Thyroid gland (tissue), 4 donors: Measurements from ENCODE around the gene ST3GAL2. TPM values are rescaled to one million over a fixed set of nuclear protein-coding genes. Genes with fewer than 3 reads are reported as not detected.

Experiments used
- DNase-seq, 2 donors: peaks; one replicate each; pipeline ENCODE4 v3.0.0-alpha.2; 2019
- H3K27ac ChIP-seq, 3 donors: fragments of 200-600 bp; sonication (generic); 1 replicate in 2 of 3; 2 replicates in 1 of 3; pipeline ENCODE4 v1.5.1; 2016 to 2019; ENCODE audit warnings: mild to moderate bottlenecking in 1 of 3, moderate library complexity in 1 of 3
- H3K27me3 ChIP-seq: fragments of 200-600 bp; sonication (generic); one replicate; pipeline ENCODE4 v1.5.1; 2019
- H3K36me3 ChIP-seq, 2 donors: fragments of 200-600 bp; sonication (generic); one replicate each; pipeline ENCODE4 v1.5.1; 2016 to 2019
- H3K4me1 ChIP-seq, 2 donors: fragments of 200-600 bp; sonication (generic); one replicate each; pipeline ENCODE4 v1.5.1; 2017 to 2019
- H3K4me3 ChIP-seq, 3 donors: fragments of 200-600 bp; sonication (generic); replicated peaks in 1 of 3; 1 replicate in 2 of 3; 2 replicates in 1 of 3; pipeline ENCODE4 v1.5.1; 2016; ENCODE audit warnings: mild to moderate bottlenecking in 1 of 3
- H3K9me3 ChIP-seq: fragments of 200-600 bp; sonication (generic); one replicate; pipeline ENCODE4 v1.5.1; 2017
- CTCF ChIP-seq, 6 experiments: fragments of 200-600 bp in 3 of 6; fragments of 450-650 bp in 3 of 6; sonication (generic) in 3 of 6; IDR thresholded peaks; one replicate each; pipeline ENCODE4 v1.5.1; 2016 to 2019; ENCODE audit warnings: antibody characterized with exemption in 6 of 6, mild to moderate bottlenecking in 2 of 6, inconsistent platforms in 1 of 6, moderate library complexity in 1 of 6
- POLR2A ChIP-seq, 2 donors: fragments of 450-650 bp; IDR thresholded peaks; one replicate each; pipeline ENCODE4 v1.6.1; 2017; ENCODE audit warnings: antibody characterized with exemption in 2 of 2, mild to moderate bottlenecking in 2 of 2, moderate library complexity in 1 of 2
- whole genome bisulfite sequencing, 2 donors: methylation state at CpG; one replicate each; pipeline ENCODE4 v1.1.5; 2017; 5-methylcytosine and 5-hydroxymethylcytosine counted together
- intact Hi-C: fragments of 100-400 bp; cut with DNase I; formaldehyde crosslinking; loops from one replicate; pipeline ENCODE4 v1.15.1; 2023
- total RNA-seq, 4 donors: library from RNA; depleted of rRNA; stranded (reverse); fragments of >200 nt; gene quantifications; one replicate each; pipeline ENCODE4 v1.2.3, GENCODE V29; 2016

The ST3GAL2 gene
- total RNA-seq, 4 donors from 2014 or later, result 11.2 to 17.4 (median 11.8) TPM

GRCh38 chr16:70399381-70399780 is 39.5 kb downstream of the ST3GAL2 start:
- no peaks in the 10 kb centered on the region for H3K4me1 ChIP-seq
- H3K36me3 ChIP-seq, result peaks cover 0 to 8% of the 10 kb centered on the region in 2 donors
- no peaks in the 10 kb centered on the region for H3K9me3 ChIP-seq
- H3K4me3 ChIP-seq, result no peak overlapping the region
- H3K27me3 ChIP-seq, result no peaks in the 10 kb centered on the region
- no peak for DNase-seq
- 83 to 90% methylated on average over 6 to 8 of the region's 8 CpGs for WGBS, 2 donors
- TF ChIP-seq CTCF (IDR thresholded peaks at IDR 0.05) (no peak), POLR2A (IDR thresholded peaks at IDR 0.05) (no peak)
- no peak overlapping the region for H3K27ac ChIP-seq
- intact Hi-C loops, result loop anchor here (10.0 kb wide), 1 partner anchor 255 kb away; no protein-coding TSS in a partner anchor

GRCh38 chr16:70398177-70398743 is 40.6 kb downstream of the ST3GAL2 start:
- H3K4me1 ChIP-seq, result no peaks in the 10 kb centered on the region
- TF ChIP-seq CTCF (IDR thresholded peaks at IDR 0.05) (no peak), POLR2A (IDR thresholded peaks at IDR 0.05) (no peak)
- H3K4me3 ChIP-seq, result no peak overlapping the region
- DNase-seq, result no peak
- 94 to 96% methylated on average over 11 to 19 of the region's 30 CpGs for WGBS, 2 donors
- H3K27ac ChIP-seq, result no peak overlapping the region
- peaks cover 0 to 8% of the 10 kb centered on the region in 2 donors for H3K36me3 ChIP-seq
- intact Hi-C loops, result loop anchor here (10.0 kb wide), 1 partner anchor 257 kb away; no protein-coding TSS in a partner anchor
- no peaks in the 10 kb centered on the region for H3K9me3 ChIP-seq
- H3K27me3 ChIP-seq, result no peaks in the 10 kb centered on the region

GRCh38 chr16:70396246-70396904 is 42.5 kb downstream of the ST3GAL2 start:
- no peaks in the 10 kb centered on the region for H3K9me3 ChIP-seq
- intact Hi-C loops, result loop anchor here (10.0 kb wide), 1 partner anchor 258 kb away; no protein-coding TSS in a partner anchor
- H3K4me1 ChIP-seq, result no peaks in the 10 kb centered on the region
- peak; percentile 10 to 24 for DNase-seq
- H3K36me3 ChIP-seq, result peaks cover 0 to 8% of the 10 kb centered on the region in 2 donors
- no peak overlapping the region for H3K4me3 ChIP-seq
- no peak overlapping the region for H3K27ac ChIP-seq
- H3K27me3 ChIP-seq, result no peaks in the 10 kb centered on the region
- 47 to 61% methylated on average over 6 of the region's 6 CpGs for WGBS, 2 donors
- TF ChIP-seq POLR2A (IDR thresholded peaks at IDR 0.05) (no peak), CTCF (IDR thresholded peaks at IDR 0.05) (no peak)

GRCh38 chr16:70395345-70395901 is 43.5 kb downstream of the ST3GAL2 start:
- Histone ChIP-seq H3K4me1 (no peaks in the 10 kb centered on the region), H3K4me3 (no peak overlapping the region), H3K27me3 (no peaks in the 10 kb centered on the region), H3K36me3 (peaks cover 0 to 8% of the 10 kb centered on the region in 2 donors), H3K27ac (no peak overlapping the region), H3K9me3 (no peaks in the 10 kb centered on the region)
- TF ChIP-seq POLR2A (IDR thresholded peaks at IDR 0.05), result no peak
- peak in 5 of 6 experiments; percentile 44 to 63 (median 55) for TF ChIP-seq CTCF (IDR thresholded peaks at IDR 0.05)
- peak; percentile 55 to 65 for DNase-seq
- 61 to 74% methylated on average over 5 to 7 of the region's 8 CpGs for WGBS, 2 donors
- intact Hi-C loops, result loop anchor here (10.0 kb wide), 1 partner anchor 259 kb away; no protein-coding TSS in a partner anchor

- WGBS, 2 donors, result 93 to 95% methylated on average over 3 to 14 of the region's 14 CpGs
- Histone ChIP-seq H3K4me3 (no peak overlapping the region), H3K27ac (no peak overlapping the region), H3K9me3 (no peaks in the 10 kb centered on the region), H3K36me3 (peaks cover 0 to 8% of the 10 kb centered on the region in 2 donors), H3K27me3 (no peaks in the 10 kb centered on the region), H3K4me1 (no peaks in the 10 kb centered on the region)
- intact Hi-C loops, result loop anchor here (10.0 kb wide), 1 partner anchor 260 kb away; no protein-coding TSS in a partner anchor
- no peak for TF ChIP-seq POLR2A (IDR thresholded peaks at IDR 0.05)
- TF ChIP-seq CTCF (IDR thresholded peaks at IDR 0.05), result no peak
- DNase-seq, result no peak
Observed at GRCh38 chr16:70394853-70395252, 44.0 kb downstream of the ST3GAL2 start.
